GM18507 (cell line): Measurements from ENCODE around the gene FECH.

Experiments
- DNase-seq: peaks from one replicate; pipeline ENCODE4 v3.0.0; 2011; ENCODE audit warnings: low read depth; ENCODE audit not compliant: insufficient read length; ENCODE audit errors: extremely low spot score
- FAIRE-seq: peaks from 2 replicates; lab custom pipeline; 2011; peaks lifted over from hg19 to GRCh38; lab: Jason Lieb, UNC

FECH gene

DNA sequence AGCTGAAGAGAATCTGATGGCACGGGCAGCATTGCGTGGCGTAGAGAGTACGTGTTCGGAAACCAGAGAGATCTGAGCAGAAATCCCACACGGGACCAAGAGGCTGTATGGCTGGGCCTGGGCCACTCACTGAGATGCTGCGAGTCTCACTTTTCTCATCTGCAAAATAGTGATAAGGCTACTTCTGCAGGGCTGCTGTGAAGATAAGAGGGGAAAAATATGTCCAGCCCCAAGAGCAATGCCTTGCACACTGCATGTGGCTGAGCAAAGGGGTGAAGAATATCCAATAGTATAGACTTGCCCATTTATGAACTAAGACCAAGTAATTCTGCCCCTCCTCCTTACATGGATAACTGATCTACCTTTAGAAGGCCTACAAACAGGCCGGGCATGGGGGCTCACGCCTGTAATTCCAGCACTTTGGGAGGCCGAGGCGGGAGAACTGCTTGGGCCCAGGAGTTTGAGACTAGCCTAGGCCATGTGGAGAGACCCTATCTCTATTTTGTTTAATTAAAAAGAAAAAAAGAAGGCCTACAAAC, 3.1 kb downstream of the FECH start:
- DNase-seq (no peak), FAIRE-seq (no peak)

GRCh38 chr18:57581301-57581934, 5.1 kb downstream of the FECH start:
- peak; percentile 94 for FAIRE-seq
- peak; percentile 39 for DNase-seq

DNA sequence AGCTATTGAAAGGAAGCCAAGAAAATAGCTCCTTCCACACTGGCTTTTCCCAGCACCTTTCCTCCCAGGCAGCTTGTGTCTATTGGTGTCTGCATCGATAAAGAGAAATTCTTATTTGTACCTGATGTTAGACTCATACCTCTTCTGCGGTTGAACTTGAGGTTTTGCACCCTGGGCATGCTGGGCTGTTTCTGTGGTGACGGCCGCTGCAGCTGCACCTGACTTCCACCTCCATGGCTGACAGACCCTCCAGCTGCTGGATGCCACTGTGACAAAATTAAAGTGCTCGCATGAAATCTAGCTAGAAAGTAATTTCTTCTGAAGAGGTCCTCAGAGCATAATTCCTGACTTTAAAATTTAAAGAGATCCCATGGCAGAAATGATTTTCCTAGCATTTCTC, 6.6 kb downstream of the FECH start:
- FAIRE-seq (no peak), DNase-seq (no peak)

DNA sequence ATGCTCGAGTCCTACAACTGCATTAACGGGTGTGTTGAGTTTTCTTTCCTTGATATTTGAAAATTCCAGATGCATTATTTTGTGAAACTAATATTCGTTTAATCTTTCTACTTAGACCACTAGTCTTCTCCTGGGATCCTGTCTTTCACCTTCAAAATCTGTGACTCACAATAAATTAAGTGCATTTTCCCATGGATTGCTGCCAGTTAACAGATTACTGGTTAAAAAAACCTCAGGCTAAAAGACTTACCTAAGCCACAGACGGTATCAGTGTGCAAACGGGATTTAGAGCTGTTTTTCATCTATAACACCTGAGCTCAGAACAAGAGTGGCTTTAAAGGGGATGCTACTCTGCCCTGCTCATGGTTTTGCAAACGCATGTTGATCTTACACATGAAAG, 10.2 kb downstream of the FECH start:
- no peak for DNase-seq
- FAIRE-seq: no peak

- FAIRE-seq (no peak), DNase-seq (no peak)
Observed at GRCh38 chr18:57575542-57575941, 11.0 kb downstream of the FECH start.

DNA sequence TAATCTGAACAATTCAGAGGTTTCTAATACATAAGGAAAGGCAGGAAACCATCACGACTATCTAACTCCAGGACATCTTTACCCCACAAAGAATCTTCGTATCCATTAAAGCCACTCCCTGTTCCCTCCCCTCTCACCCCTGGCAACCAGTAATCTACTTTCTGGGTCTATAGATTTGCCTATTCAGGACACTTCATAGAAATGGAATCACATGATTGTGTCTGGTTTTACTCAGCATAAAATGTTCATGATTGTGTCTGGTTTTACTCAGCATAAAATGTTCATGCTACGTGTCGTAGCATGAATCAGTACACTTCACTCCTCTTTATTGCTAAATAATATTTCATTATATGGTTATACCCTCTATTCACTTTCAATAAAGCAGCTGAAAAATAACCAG, 11.6 kb downstream of the FECH start:
- no peak for DNase-seq
- no peak for FAIRE-seq

DNA sequence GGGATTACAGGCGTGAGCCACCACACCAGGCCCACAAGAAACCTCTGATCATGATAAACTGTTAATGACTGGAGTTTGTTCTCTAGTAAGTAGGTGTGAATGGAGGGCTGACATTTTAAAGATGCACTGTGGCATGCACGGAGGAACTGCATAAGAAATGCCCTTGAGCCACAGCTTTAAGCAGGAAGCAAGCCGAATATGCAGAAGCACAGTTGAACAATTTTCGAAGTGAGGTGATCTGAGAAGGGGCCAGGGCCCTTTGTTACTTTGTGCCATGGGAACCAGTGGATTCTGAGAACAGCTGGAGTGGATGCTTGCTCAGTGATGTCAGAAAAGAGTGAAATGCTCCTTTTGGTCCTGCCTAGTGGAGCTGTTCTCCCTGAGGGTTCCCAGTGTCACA, 16.3 kb downstream of the FECH start:
- FAIRE-seq: no peak

GRCh38 chr18:57569133-57569532, 17.4 kb downstream of the FECH start:
- DNase-seq (no peak), FAIRE-seq (no peak)

More for the DNA sequence above, 16.3 kb downstream of the FECH start:
- no peak for DNase-seq

GRCh38 chr18:57561728-57562423, 24.6 kb downstream of the FECH start:
- DNase-seq (peak; percentile 35), FAIRE-seq (peak; percentile 84)

GRCh38 chr18:57561261-57561660, 25.2 kb downstream of the FECH start:
- no peak for FAIRE-seq
- DNase-seq: no peak

GRCh38 chr18:57559314-57559713, 27.2 kb downstream of the FECH start:
- DNase-seq (no peak), FAIRE-seq (no peak)

DNA sequence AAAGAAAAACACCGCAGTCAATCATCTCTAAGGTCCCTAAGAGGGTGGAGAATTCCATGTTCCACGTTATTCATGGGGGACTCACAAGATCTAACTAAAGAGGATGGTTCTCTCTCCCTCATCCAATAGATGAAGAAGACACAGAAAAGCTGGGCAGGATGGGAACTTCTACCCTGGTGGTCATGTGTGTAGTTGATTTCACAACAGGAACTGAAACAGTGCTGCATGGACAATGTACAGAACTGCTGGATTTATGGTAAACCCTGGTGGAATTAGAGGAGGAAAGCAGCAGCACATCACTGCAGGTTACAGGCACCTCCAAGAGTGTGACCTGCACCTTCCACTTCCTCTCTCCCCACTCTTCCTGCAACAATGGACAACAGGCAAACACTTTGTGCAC, 31.4 kb downstream of the FECH start:
- DNase-seq (no peak), FAIRE-seq (peak; percentile 72)

DNA sequence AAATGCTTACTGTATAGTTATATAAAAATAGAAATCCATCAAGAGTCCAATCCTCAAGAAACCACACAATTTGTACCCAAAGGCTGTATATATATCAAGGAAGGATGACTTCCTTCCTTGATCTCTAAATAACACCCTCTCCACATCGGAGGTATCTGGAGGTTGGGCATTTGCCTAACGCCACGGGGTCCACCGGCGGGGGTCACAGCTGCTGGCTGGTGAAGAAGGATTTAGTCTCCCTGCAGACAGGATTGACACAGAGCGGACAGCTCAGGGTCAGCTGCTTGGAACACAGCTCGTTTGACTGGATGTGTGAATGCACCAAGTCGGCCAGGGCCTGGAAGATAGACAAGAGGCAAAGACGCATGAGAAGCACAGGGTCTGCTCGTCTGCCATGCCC, 36.0 kb downstream of the FECH start:
- FAIRE-seq (no peak), DNase-seq (no peak)

DNA sequence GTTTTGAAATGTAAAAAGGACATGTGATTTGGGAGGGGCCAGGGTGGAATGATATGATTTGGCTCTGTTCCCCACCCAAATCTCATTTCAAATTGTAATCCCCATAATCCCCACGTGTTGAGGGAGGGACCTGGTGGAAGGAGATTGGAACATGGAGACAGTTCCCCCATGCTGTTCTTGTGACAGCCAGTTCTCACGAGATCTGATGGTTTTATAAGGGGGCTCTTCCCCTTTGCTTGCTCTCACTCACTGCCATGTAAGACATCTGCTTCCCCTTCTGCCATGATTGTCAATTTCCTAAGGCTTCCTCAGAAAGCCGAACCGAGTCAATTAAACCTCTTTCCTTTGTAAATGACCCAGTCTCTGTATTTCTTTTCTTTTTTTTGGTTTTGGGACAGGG, 39.2 kb downstream of the FECH start:
- FAIRE-seq (no peak), DNase-seq (no peak)

- DNase-seq (no peak), FAIRE-seq (peak; percentile 63)
Observed at GRCh38 chr18:57544936-57545660, 41.4 kb downstream of the FECH start.

DNA sequence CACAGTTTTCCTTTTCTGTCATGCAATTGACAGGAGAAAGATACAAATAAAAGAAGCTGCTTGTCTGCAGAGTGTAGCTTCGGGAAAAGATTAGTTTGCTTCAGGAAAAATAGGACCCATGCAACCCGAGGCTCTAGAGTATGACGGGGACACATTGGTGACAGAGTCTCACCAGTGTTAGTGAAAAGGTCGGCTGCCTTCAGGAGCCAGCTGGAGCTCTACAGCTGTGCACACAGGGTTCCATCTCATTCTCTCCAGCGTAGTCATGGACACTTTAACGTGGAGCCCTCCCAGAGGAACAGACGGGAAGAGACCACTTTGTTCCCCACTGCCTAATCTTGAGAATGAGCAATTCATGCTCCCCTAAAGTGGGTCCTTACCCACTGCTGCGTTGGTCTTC, 42.9 kb downstream of the FECH start:
- FAIRE-seq (no peak), DNase-seq (no peak)

- DNase-seq (no peak), FAIRE-seq (no peak)
Observed at GRCh38 chr18:57542812-57543427, 43.6 kb downstream of the FECH start.

DNA sequence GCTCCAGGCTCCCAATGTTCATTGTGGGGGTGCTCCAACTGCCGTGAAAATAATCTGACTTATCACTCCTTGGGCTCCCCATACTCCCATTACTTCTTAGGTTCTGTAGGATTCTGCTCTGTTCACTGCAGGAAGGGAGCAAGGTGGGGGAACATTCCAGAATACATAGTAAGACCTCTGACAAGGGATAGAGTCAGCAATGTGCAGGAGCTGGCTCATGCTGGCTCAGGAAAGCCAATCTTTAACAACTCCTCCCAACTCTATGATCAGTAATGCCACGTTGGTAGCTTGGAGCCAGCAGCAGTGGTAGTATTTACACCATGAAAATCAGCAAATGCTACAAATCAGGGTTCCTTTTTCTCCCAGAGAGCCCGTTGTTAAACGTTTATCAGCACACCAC, 44.4 kb downstream of the FECH start:
- no peak for FAIRE-seq

DNA sequence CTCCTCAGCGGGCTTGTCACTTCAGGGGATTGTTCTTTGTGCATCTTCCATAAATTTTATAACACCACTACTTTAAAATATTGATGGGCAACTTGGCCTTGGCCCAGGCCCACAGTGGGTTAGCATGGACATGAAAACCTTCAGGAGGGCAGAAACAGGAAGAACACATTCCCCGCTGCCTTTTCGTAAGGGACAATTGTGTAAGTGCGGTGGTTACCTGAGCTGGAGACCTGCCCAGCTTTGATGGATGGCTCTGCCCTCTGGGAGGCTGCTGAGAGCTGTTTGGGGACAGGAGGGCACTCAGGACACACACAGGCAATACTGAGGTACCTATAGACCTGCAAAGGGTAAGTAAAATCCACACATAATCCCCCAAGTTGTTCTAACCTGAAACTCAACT, 46.8 kb downstream of the FECH start:
- no peak for DNase-seq
- FAIRE-seq: no peak

More for the DNA sequence above, 44.4 kb downstream of the FECH start:
- DNase-seq: no peak

DNA sequence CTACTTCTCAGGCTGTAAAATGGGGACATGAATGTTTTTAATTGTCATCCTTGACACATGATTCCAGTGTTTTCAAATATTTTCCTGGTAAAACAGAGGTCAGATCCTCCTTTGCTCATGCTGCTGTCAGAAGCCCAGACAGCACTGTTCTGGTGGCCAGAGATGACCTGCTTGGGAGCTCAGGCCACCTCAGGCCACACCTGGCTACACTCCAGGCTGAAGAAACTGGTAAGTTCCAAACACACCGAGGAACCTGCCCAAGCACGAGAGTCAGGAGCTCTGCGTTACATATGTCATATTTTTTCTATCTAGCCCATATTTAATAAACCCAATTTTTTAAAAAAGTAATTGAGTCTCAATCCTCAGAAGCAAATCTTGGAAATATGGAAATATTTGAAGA, 47.9 kb downstream of the FECH start:
- no peak for DNase-seq
- FAIRE-seq: no peak
